Adrenal gland (tissue), 12 donors: ENCODE measurements around the gene TP53. TPM values are rescaled to one million over a fixed set of nuclear protein-coding genes. Genes with fewer than 3 reads are reported as not detected.

Experiments used
- DNase-seq, 7 donors: peaks; one replicate each; pipeline ENCODE4 v3.0.0-alpha.2; 2019 to 2020
- H3K27ac ChIP-seq, 5 donors: fragments of 200-600 bp; sonication (generic) in 4 of 5; 1 replicate in 3 of 5; 2 replicates in 2 of 5; pipeline versions ENCODE4 v1.5.1 to v1.8.0; 2016 to 2020; ENCODE audit warnings: mild to moderate bottlenecking in 1 of 5
- H3K27me3 ChIP-seq: fragments of 200-600 bp; 2 replicates; pipeline ENCODE4 v1.8.0; 2021
- H3K36me3 ChIP-seq, 2 donors: fragments of 200-600 bp; replicated peaks in 1 of 2; 1 replicate in 1 of 2; 2 replicates in 1 of 2; pipeline versions ENCODE4 v1.5.1 to v1.8.0; 2018 to 2022
- H3K4me1 ChIP-seq, 2 donors: fragments of 200-600 bp; replicated peaks in 1 of 2; 1 replicate in 1 of 2; 2 replicates in 1 of 2; pipeline versions ENCODE4 v1.5.1 to v1.8.0; 2018 to 2021
- H3K4me3 ChIP-seq, 4 donors: fragments of 200-600 bp; sonication (generic) in 3 of 4; one replicate each; pipeline ENCODE4 v1.5.1; 2016 to 2018
- H3K9me3 ChIP-seq, 3 donors: fragments of 200-600 bp; sonication (generic) in 1 of 3; replicated peaks in 1 of 3; 1 replicate in 2 of 3; 2 replicates in 1 of 3; pipeline versions ENCODE4 v1.5.1 to v1.8.0; 2016 to 2021
- POLR2A ChIP-seq, 2 donors: fragments of 450-650 bp; IDR thresholded peaks; one replicate each; pipeline ENCODE4 v1.6.1; 2017; ENCODE audit warnings: antibody characterized with exemption in 2 of 2, mild to moderate bottlenecking in 2 of 2, moderate library complexity in 1 of 2
- WGBS, 4 donors: extraction: QIAGEN DNeasy Blood & Tissue Kit in 2 of 4; methylation state at CpG; one replicate each; pipeline versions ENCODE4 v1.1.5 to v1.1.7; 2013 to 2017; 5-methylcytosine and 5-hydroxymethylcytosine counted together
- intact Hi-C, 2 donors: fragments of 100-400 bp; cut with DNase I; formaldehyde crosslinking; loops; one replicate each; pipeline versions ENCODE4 v1.14.1 to v1.15.0; 2022 to 2023
- polyA plus RNA-seq, 3 donors: library from polyadenylated mRNA; stranded (reverse); fragments of 200-250 nt in 2 of 3; fragments of 350-450 nt in 1 of 3; fragmentation: Illumina TruSeq in 1 of 3; extraction: RNeasy Lipid Tissue Mini Kit (QIAGEN cat#74804) in 1 of 3; gene quantifications; one replicate each; pipeline ENCODE4 v1.2.3, GENCODE V29; 2013 to 2014
- total RNA-seq, 9 donors: library from RNA; depleted of rRNA in 4 of 9; stranded (reverse); fragments of >200 nt in 4 of 9; fragments of 120-200 nt in 1 of 9; fragmentation: NEBNext Ultra II Directional in 1 of 9; extraction: Animal tissue kit (Norgen Biotek cat#: 25700) in 1 of 9; gene quantifications; one replicate each; pipeline versions ENCODE4 v1.1.0 to v1.2.4, GENCODE V29; 2013 to 2023
- TF ChIP-seq, protein P1 (sequence below), 6 experiments: fragments of 450-650 bp in 4 of 6; fragments of 200-600 bp in 2 of 6; sonication (generic) in 1 of 6; IDR thresholded peaks; 1 replicate in 5 of 6; 2 replicates in 1 of 6; pipeline versions ENCODE4 v1.5.1 to v1.8.0; 2016 to 2021; ENCODE audit warnings: antibody characterized with exemption in 6 of 6, mild to moderate bottlenecking in 2 of 6, moderate library complexity in 1 of 6
- donor health status: healthy with polysubstance abuse.
- donor health status: Bipolar disorder and iron deficiency.
- donor health status: DM: yes; HTN: yes; CAD: no.
- donor health status: DM: no; HTN: no; CAD: no.
- donor health status: DM: no; HTN: no; CAD: no.
- donor health status: DM: yes; HTN: yes; CAD: no.

TP53 gene
- total and polyA plus RNA-seq, 12 donors: 9.7 to 85.9 (median 26.6) TPM

DNA sequence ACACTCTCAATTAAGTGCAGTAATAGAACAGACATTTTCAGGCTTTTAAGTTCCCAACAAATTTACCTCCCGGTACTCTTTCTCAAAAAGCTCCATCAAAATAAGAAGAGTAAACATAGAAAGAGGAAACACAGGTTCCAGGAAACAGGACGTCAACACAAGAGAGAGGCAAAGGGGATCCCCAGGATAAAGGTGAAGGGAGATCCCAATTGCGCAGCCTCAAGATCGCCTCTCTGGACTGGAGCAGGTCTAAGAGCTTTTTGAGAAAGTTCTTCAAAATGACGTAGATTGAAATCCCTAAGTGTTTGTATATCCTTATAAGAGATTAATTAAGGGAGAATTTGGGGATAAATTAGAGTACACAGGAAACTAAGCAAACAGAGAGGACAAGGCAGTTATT, 68.7 kb downstream of the TP53 start:
- intact Hi-C loops: no loop called here
- no peak overlapping the region for H3K27ac ChIP-seq
- H3K9me3 ChIP-seq: no peaks in the 10 kb centered on the region
- no peaks in the 10 kb centered on the region for H3K27me3 ChIP-seq
- DNase-seq: no peak
- no peak overlapping the region for H3K4me3 ChIP-seq
- 77 to 82% (median 79%) methylated on average over 5 of the region's 5 CpGs for WGBS, 4 donors
- H3K4me1 ChIP-seq: peaks cover 4% of the 10 kb centered on the region in 2 donors
- H3K36me3 ChIP-seq: no peaks in the 10 kb centered on the region
- TF ChIP-seq, protein P1, sequence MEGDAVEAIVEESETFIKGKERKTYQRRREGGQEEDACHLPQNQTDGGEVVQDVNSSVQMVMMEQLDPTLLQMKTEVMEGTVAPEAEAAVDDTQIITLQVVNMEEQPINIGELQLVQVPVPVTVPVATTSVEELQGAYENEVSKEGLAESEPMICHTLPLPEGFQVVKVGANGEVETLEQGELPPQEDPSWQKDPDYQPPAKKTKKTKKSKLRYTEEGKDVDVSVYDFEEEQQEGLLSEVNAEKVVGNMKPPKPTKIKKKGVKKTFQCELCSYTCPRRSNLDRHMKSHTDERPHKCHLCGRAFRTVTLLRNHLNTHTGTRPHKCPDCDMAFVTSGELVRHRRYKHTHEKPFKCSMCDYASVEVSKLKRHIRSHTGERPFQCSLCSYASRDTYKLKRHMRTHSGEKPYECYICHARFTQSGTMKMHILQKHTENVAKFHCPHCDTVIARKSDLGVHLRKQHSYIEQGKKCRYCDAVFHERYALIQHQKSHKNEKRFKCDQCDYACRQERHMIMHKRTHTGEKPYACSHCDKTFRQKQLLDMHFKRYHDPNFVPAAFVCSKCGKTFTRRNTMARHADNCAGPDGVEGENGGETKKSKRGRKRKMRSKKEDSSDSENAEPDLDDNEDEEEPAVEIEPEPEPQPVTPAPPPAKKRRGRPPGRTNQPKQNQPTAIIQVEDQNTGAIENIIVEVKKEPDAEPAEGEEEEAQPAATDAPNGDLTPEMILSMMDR (IDR thresholded peaks at IDR 0.05): no peak
- no peak for TF ChIP-seq POLR2A (IDR thresholded peaks at IDR 0.05)

Other genes starting within 250 kb of the TP53 start
- gene FGF11, start 248.0 kb downstream of the TP53 start, total RNA-seq: 10 to 100 TPM; 12.1 to 76.7 (median 23.4) TPM
- gene FGF11, start 248.0 kb downstream of the TP53 start, polyA plus RNA-seq: 10 to 100 TPM; 10.2 to 33.2 (median 19.2) TPM
- 10 to 100 TPM; 18.7 to 56.3 (median 37.9) TPM for gene CHRNB1, start 242.4 kb downstream of the TP53 start, total RNA-seq
- gene CHRNB1, start 242.4 kb downstream of the TP53 start, polyA plus RNA-seq: 10 to 100 TPM; 32.2 to 40.8 (median 32.9) TPM
- gene ZBTB4, start 207.9 kb downstream of the TP53 start, total RNA-seq: 100 to 1,000 TPM in 1 of 9 donors, 10 to 100 TPM in 8; 16.6 to 111 (median 75.3) TPM
- gene ZBTB4, start 207.9 kb downstream of the TP53 start, polyA plus RNA-seq: 10 to 100 TPM; 30.0 to 59.6 (median 54.6) TPM
- not detected for gene SLC35G6, start 206.0 kb downstream of the TP53 start, total RNA-seq
- gene SLC35G6, start 206.0 kb downstream of the TP53 start, polyA plus RNA-seq: under 1 TPM in 1 of 3 donors, not detected in 2; 0.24 TPM
- 100 to 1,000 TPM in 5 of 9 donors, 10 to 100 TPM in 4; 34.9 to 172 (median 117) TPM for gene POLR2A, start 203.1 kb downstream of the TP53 start, total RNA-seq
- gene POLR2A, start 203.1 kb downstream of the TP53 start, polyA plus RNA-seq: 10 to 100 TPM; 19.3 to 80.4 (median 58.7) TPM
- 100 to 1,000 TPM in 2 of 9 donors, 10 to 100 TPM in 6, 1 to 10 TPM in 1; 3.3 to 134 (median 52.8) TPM for gene TNFSF12, start 138.4 kb downstream of the TP53 start, total RNA-seq
- 10 to 100 TPM; 18.8 to 70.8 (median 65.6) TPM for gene TNFSF12, start 138.4 kb downstream of the TP53 start, polyA plus RNA-seq
- gene TNFSF13, start 128.7 kb downstream of the TP53 start, total RNA-seq: 10 to 100 TPM in 8 of 9 donors, under 1 TPM in 1; 1.00 to 75.2 (median 43.7) TPM
- 10 to 100 TPM; 19.4 to 39.1 (median 25.2) TPM for gene TNFSF13, start 128.7 kb downstream of the TP53 start, polyA plus RNA-seq
- gene SENP3, start 125.6 kb downstream of the TP53 start, total RNA-seq: 10 to 100 TPM; 28.4 to 55.3 (median 44.2) TPM
- 10 to 100 TPM; 29.0 to 72.4 (median 38.4) TPM for gene SENP3, start 125.6 kb downstream of the TP53 start, polyA plus RNA-seq
- gene CD68, start 107.9 kb downstream of the TP53 start, total RNA-seq: 100 to 1,000 TPM in 6 of 9 donors, 10 to 100 TPM in 3; 19.4 to 177 (median 157) TPM
- 100 to 1,000 TPM in 2 of 3 donors, 10 to 100 TPM in 1; 32.3 to 207 (median 133) TPM for gene CD68, start 107.9 kb downstream of the TP53 start, polyA plus RNA-seq
- gene MPDU1, start 103.6 kb downstream of the TP53 start, total RNA-seq: 100 to 1,000 TPM in 6 of 9 donors, 10 to 100 TPM in 3; 65.9 to 267 (median 124) TPM
- 100 to 1,000 TPM in 1 of 3 donors, 10 to 100 TPM in 2; 70.1 to 200 (median 81.6) TPM for gene MPDU1, start 103.6 kb downstream of the TP53 start, polyA plus RNA-seq
- gene SOX15, start 97.4 kb downstream of the TP53 start, total RNA-seq: 1 to 10 TPM in 1 of 9 donors, under 1 TPM in 6, not detected in 2; 0.42 to 2.0 (median 0.92) TPM
- gene SOX15, start 97.4 kb downstream of the TP53 start, polyA plus RNA-seq: 1 to 10 TPM in 2 of 3 donors, under 1 TPM in 1; 0.29 to 2.4 (median 1.9) TPM
- 10 to 100 TPM; 35.6 to 68.6 (median 45.5) TPM for gene FXR2, start 72.6 kb downstream of the TP53 start, total RNA-seq
- 10 to 100 TPM; 42.2 to 73.1 (median 42.4) TPM for gene FXR2, start 72.6 kb downstream of the TP53 start, polyA plus RNA-seq
- gene SAT2, start 59.7 kb downstream of the TP53 start, total RNA-seq: 100 to 1,000 TPM; 165 to 403 (median 233) TPM
- 100 to 1,000 TPM; 190 to 700 (median 511) TPM for gene SAT2, start 59.7 kb downstream of the TP53 start, polyA plus RNA-seq
- 1 to 10 TPM in 8 of 9 donors, under 1 TPM in 1; 0.30 to 2.9 (median 1.9) TPM for gene SHBG, start 57.4 kb downstream of the TP53 start, total RNA-seq
- gene SHBG, start 57.4 kb downstream of the TP53 start, polyA plus RNA-seq: 1 to 10 TPM; 1.2 to 3.8 (median 2.0) TPM
- gene ATP1B2, start 36.6 kb downstream of the TP53 start, total RNA-seq: 10 to 100 TPM in 5 of 9 donors, 1 to 10 TPM in 4; 1.2 to 32.6 (median 14.5) TPM
- gene ATP1B2, start 36.6 kb downstream of the TP53 start, polyA plus RNA-seq: 1 to 10 TPM; 7.9 to 9.2 (median 8.5) TPM
- 10 to 100 TPM in 1 of 9 donors, 1 to 10 TPM in 8; 3.4 to 15.3 (median 6.7) TPM for gene WRAP53, start 987 bp upstream of the TP53 start, total RNA-seq
- gene WRAP53, start 987 bp upstream of the TP53 start, polyA plus RNA-seq: 10 to 100 TPM in 2 of 3 donors, 1 to 10 TPM in 1; 4.5 to 31.0 (median 21.1) TPM
- 1 to 10 TPM in 5 of 9 donors, under 1 TPM in 3, not detected in 1; 0.26 to 1.5 (median 1.1) TPM for gene EFNB3, start 17.7 kb upstream of the TP53 start, total RNA-seq
- 1 to 10 TPM in 2 of 3 donors, under 1 TPM in 1; 0.61 to 4.3 (median 1.2) TPM for gene EFNB3, start 17.7 kb upstream of the TP53 start, polyA plus RNA-seq
- gene DNAH2, start 30.3 kb upstream of the TP53 start, total RNA-seq: under 1 TPM; 0.04 to 0.26 (median 0.11) TPM
- gene DNAH2, start 30.3 kb upstream of the TP53 start, polyA plus RNA-seq: under 1 TPM; 0.02 to 0.08 (median 0.07) TPM
- gene KDM6B, start 146.7 kb upstream of the TP53 start, total RNA-seq: 10 to 100 TPM in 5 of 9 donors, 1 to 10 TPM in 4; 3.1 to 31.2 (median 11.8) TPM
- 10 to 100 TPM in 2 of 3 donors, 1 to 10 TPM in 1; 2.2 to 35.9 (median 10.6) TPM for gene KDM6B, start 146.7 kb upstream of the TP53 start, polyA plus RNA-seq
- 10 to 100 TPM; 14.9 to 52.8 (median 24.0) TPM for gene TMEM88, start 167.6 kb upstream of the TP53 start, total RNA-seq
- 100 to 1,000 TPM in 1 of 3 donors, 10 to 100 TPM in 1, 1 to 10 TPM in 1; 7.9 to 107 (median 70.9) TPM for gene TMEM88, start 167.6 kb upstream of the TP53 start, polyA plus RNA-seq
- 100 to 1,000 TPM in 8 of 9 donors, 10 to 100 TPM in 1; 96.2 to 281 (median 124) TPM for gene NAA38, start 170.1 kb upstream of the TP53 start, total RNA-seq
- gene NAA38, start 170.1 kb upstream of the TP53 start, polyA plus RNA-seq: 100 to 1,000 TPM in 2 of 3 donors, 10 to 100 TPM in 1; 34.5 to 424 (median 329) TPM
- gene CYB5D1, start 170.5 kb upstream of the TP53 start, total RNA-seq: 10 to 100 TPM in 8 of 9 donors, 1 to 10 TPM in 1; 9.1 to 24.4 (median 17.6) TPM
- gene CYB5D1, start 170.5 kb upstream of the TP53 start, polyA plus RNA-seq: 10 to 100 TPM in 2 of 3 donors, 1 to 10 TPM in 1; 6.5 to 36.8 (median 10.2) TPM
- 100 to 1,000 TPM in 2 of 9 donors, 10 to 100 TPM in 7; 53.1 to 123 (median 90.9) TPM for gene CHD3, start 201.3 kb upstream of the TP53 start, total RNA-seq
- 100 to 1,000 TPM in 2 of 3 donors, 10 to 100 TPM in 1; 43.8 to 326 (median 104) TPM for gene CHD3, start 201.3 kb upstream of the TP53 start, polyA plus RNA-seq
- 10 to 100 TPM in 1 of 9 donors, 1 to 10 TPM in 8; 1.1 to 17.3 (median 2.9) TPM for gene RNF227, start 228.8 kb upstream of the TP53 start, total RNA-seq
- 1 to 10 TPM; 1.7 to 5.2 (median 3.3) TPM for gene RNF227, start 228.8 kb upstream of the TP53 start, polyA plus RNA-seq
- gene KCNAB3, start 242.4 kb upstream of the TP53 start, total RNA-seq: 1 to 10 TPM in 2 of 9 donors, under 1 TPM in 5, not detected in 2; 0.12 to 1.9 (median 0.41) TPM
- gene KCNAB3, start 242.4 kb upstream of the TP53 start, polyA plus RNA-seq: 1 to 10 TPM in 2 of 3 donors, under 1 TPM in 1; 0.27 to 4.2 (median 3.4) TPM
- 100 to 1,000 TPM in 4 of 9 donors, 10 to 100 TPM in 5; 32.2 to 161 (median 86.0) TPM for gene TRAPPC1, start 244.5 kb upstream of the TP53 start, total RNA-seq
- gene TRAPPC1, start 244.5 kb upstream of the TP53 start, polyA plus RNA-seq: 100 to 1,000 TPM; 131 to 220 (median 166) TPM
- gene CNTROB, start 244.7 kb upstream of the TP53 start, total RNA-seq: 10 to 100 TPM; 11.8 to 27.1 (median 18.4) TPM
- gene CNTROB, start 244.7 kb upstream of the TP53 start, polyA plus RNA-seq: 10 to 100 TPM; 14.8 to 85.2 (median 48.1) TPM